Amniotic stem cell (primary cell): ENCODE data around the gene PLEKHJ1.

ENCODE experiments used
- DNase-seq: peaks from one replicate; lab custom pipeline; 2025; lab: John Stamatoyannopoulos, UW

PLEKHJ1 gene

DNA sequence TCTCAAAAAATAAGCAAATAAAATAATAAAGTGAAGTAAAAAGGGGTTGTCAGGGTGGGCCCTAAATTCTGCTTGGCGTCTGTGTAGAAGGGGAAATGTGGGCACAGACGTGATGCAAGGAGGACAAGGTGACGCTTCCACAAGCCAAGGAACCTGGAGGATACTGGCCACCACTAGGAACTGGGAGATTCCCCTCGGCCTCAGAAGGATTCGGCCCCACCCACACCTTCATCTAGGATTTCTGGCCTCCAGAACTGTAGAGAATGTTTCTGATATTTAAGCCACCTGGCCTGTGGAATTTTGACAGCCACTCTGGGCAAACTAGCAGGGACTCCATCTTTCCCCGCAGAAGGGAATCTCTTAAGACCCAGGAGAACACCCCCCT, 1.1 kb downstream of the PLEKHJ1 start:
- no peak for DNase-seq

DNA sequence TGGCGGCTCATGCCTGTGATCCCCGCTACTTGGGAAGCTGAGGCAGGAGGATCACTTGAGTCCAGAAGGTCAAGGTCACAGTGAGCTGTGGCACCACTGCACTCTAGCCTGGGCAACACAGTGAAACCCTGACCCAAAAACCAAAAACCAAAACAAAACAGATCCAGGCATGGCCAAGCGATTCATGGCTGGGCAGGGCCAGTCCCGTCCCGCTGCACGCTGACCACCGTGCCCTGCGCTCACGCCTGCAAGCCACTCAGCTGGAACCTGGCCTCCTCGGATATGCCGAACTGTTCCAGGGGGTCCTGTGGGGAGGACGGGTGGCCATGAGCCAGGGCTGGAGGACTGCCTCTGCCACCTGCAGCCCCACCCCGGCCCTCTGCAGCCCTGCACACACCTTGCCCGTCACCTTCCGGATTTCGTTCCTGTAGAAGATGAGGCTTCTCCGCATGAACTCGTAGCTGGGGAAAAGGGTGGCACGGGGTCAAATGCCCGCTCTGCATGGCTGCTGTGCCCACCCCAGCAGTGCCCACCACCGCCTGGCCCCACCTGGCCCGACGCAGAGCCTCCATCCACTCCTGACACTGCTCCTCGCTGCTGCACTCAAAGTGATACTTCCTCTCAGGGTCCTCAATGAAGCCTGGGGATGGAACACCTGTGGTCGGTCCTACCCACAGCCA, 2.4 kb downstream of the PLEKHJ1 start:
- no peak for DNase-seq

DNA sequence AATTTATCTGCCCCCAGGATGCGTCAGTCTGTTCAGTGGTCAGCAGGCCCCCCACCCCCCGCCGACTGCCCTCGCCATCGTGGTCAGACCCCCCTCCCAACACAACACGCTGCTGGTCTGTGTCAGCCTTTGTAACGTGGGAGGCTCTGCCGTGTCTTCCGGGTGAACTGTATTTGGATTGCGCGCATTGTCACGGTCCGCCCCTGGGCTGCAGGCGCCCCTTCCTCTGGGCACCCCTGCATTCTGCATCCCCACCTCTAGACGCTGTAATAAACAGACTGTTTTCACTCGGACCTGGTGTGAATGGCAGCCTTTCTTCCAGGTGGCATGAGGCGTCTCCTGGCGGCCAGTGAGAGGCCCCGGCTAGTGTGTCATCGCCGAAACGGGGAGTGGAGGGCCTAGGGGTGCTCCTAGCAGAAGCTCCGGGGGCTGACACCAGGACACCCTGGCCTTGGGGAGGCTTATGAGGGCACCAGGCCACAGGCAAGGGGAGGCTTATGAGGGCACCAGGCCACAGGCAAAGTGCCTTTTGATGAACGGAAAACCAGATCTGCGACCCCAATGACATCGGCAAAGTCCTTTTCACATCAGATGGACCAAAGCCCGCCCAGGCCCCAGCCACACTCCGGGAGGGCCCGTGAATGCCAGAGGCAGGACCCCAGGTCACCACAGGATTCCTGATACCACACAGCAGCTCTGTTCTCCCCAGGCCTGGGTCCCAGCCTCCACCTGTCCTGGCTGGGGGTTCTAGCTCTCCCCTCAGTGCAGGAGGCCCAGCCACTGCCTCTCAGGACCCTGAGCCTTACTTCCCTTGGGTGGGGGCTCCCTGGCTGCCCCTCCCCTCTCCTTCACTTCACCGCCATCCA, 3.6 kb downstream of the PLEKHJ1 start:
- DNase-seq = no peak

DNA sequence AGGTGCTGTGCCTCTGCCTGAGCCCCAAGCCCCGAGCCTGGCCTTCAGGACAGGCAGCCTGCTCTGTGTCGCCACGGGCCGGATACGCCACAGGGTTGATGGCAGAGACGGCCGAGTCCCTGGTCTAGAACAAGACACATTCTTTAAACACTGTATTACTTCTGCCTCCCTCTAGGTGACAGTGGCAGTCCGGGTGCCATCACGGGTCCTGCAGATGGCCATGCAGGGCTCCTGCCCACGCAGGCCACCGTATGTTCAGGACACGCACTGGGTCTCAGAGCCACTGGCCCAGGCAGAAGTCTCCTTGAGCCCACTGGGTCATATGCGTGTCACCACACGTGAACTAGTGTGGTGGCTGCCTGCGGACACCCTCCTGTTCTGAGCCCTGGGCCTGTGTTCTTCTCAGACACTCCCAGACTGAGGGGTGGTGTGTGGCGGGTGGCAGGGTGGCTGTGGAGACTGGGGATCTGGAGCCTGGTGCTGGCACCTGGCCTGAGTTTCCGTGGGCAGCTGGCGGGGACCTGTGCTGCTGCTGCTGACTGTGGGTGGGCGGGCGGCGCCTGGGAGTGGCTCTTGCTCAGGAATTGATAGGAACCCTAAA, 4.4 kb downstream of the PLEKHJ1 start:
- no peak for DNase-seq

DNA sequence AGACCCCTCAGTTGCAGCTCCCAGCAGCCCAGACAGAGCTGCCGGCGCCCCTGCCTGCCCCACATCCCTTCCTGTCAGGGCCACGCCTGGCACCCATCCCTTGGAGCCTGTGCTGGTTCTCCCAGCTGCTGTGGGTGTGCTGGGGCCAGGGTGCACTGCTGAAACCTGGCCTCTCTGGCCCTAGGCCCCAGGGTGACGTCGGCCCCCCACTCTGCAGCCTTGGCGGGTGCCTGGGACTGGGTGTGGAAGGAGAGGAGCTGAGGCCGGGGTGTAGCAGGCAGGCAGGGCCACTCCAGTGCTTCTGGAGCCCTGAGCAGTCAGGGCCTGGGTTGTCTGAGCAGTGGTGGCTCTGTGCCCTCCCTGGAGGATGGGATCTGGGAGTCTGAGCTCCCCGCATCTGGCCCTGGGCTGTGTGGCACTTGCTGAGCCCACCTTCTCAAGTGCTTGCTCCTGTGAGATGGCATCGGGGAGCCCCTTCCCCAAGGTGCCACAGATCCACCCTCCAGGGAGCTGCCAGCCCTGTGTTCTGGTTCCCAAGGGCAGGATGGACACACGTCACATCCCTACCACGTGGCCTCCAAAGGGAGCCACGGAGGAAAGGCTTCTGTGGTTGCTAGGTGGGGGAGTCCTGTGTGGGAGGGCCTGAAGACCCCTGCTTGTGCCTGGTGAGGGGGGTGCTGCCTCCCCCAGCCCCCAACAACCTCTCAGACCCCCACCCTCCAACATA, 5.2 kb downstream of the PLEKHJ1 start:
- no peak for DNase-seq

DNA sequence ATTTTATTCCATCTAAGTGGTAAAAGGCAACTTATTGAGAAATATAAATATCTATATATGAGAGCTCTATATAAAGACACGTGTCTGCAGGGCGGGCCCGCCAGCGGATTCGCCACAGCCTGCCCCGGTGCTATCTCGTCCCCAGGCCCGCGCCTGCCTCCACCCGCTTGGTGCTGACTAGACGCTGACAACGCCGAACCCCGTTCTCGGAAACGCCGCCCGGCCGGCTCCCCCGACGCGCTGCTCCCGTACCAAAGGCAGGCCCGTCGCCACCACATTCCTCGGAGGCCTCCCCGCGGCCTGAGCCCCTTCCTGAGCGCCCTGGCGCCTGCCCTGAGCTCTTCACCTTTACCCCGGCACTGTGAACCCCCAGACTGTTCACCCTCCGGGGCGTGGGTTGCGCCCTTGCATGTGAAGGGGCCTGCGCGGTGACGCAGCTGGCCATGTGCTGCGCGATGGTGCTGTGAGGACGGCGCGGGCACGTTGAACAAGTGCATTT, 6.0 kb downstream of the PLEKHJ1 start:
- DNase-seq = no peak

DNA sequence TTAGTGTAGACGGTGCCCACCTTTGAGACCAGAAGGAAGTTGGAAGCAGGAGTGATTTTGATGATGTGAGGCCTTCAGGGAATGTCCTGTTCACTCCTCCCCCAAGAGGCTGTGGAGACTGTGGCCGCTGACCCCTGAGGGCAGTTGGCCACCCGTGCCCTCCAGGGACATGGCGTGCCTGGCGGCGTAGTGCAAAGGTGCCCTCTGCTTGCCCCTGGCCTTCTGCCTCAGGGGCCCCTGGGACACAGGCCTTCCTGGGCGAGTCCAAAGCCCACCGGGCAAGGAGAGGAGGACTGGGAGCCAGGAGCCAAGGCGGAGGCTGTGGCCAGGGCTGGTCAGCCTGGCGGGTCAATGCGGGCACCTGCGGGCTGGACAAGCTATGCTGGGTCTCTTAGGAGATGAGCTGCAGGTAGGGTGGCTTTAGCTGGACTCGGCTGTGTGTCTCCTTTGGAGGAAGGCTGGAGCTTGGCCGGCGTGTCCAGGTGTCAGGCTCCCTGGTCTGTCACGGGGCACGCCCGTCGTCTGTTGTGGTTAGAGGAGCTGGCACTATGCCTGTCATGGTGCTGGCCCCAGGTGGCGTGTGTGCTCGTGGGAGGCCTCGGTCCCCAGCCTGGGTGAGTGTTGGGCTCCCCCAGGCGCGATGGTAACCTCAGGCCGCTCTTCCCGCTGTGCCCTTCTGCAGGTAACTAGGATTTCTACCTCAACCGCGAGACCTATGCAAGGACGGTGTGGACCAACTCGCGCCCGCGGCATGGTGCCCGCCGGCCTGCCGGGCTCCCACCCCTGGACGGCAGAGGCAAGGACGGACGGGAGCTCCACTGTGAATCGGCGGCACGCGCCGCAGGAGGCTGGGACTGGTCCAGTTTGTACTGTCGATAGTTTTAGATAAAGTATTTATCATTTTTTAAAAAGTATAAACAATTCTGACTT, 6.8 kb downstream of the PLEKHJ1 start:
- no peak for DNase-seq

DNA sequence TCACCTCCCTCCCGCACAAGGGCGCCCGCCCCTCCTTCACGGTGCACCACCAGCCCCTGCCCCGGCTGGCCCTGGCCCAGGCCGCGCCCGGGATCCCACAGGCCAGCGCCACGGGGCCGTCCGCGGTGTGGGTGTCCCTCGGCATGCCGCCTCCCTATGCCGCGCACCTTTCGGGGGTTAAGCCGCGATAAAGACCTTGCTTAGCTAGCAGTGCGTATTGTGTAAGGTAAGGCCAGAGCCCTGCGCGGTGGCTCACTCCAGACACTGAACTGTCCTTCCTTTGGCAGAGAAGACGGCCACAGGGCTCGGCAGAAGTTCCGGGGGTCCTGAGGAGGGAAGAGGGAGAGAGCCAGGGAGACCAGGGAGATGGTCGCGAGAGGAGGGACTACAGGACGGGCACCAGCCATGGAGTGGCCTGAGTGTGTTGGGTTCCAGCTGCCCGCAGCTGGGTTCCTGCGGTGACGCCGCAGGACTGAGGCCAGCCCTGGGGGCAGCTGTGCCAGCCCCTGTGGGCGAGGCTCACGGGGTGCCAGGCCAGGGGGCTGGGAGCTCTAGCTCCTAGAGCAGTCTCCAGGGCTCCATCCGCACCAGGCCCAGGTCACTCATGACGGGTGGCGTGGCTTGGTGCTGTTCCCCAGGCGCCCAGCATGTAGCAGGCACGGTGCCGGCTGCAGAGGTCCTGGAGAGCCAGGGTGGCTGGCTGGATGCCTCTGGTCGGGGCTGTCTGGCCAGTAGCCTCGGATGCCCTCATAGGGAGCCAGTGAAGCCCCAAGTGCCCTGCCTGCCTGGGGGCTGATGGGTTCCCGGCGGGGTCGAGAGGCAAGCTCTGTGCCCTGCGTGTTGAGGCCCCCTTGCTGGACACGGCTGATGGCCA, 7.7 kb downstream of the PLEKHJ1 start:
- DNase-seq = no peak

DNA sequence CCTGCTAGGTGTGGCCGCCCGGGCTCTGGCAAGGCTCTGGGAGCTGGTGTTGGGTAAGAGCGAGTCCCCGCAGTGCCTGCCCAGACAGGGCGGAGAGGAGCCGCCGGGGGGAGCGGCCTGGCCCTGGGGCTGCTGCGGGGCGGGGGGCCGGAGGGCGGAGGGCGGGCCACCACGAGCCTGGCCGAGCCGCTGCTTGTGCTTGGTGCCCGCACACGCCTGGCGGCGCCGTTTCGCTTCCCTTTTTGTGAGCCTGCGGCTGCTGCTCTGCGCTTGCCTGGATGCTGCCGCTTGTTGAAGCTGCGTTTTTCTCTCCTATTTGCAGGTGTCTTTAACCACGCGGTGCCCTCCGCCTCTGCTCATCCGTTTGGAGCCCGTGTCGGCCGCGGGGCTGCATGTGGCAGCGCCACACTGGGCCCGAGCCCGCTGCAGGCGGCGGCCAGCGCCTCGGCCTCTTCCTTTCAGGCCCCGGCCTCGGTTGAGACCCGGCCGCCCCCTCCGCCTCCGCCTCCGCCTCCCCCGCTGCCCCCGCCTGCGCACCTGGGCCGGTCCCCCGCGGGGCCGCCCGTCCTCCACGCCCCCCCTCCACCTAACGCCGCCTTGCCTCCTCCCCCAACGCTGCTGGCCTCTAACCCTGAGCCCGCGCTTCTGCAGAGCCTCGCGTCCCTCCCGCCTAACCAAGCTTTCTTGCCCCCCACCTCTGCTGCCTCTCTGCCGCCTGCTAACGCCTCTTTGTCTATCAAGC, 8.5 kb downstream of the PLEKHJ1 start:
- no peak for DNase-seq

DNA sequence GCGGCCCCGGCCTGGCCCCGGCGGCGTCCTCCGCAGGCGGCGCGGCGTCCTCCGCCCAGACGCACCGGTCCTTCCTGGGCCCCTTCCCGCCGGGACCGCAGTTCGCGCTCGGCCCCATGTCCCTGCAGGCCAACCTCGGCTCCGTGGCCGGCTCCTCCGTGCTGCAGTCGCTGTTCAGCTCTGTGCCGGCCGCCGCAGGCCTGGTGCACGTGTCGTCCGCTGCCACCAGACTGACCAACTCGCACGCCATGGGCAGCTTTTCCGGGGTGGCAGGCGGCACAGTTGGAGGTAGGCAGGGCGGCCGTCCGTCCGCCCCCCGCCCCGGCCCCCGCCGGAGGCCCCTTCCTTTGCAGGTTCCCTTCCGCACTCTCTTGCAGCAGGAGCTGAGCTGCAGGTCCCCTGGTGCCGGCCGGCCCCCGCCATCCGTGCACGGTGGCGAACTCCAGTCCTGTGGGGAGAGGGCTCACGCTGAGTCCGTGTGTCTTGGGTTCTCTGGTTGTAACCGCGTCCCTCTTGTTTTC, 9.2 kb downstream of the PLEKHJ1 start:
- no peak for DNase-seq

DNA sequence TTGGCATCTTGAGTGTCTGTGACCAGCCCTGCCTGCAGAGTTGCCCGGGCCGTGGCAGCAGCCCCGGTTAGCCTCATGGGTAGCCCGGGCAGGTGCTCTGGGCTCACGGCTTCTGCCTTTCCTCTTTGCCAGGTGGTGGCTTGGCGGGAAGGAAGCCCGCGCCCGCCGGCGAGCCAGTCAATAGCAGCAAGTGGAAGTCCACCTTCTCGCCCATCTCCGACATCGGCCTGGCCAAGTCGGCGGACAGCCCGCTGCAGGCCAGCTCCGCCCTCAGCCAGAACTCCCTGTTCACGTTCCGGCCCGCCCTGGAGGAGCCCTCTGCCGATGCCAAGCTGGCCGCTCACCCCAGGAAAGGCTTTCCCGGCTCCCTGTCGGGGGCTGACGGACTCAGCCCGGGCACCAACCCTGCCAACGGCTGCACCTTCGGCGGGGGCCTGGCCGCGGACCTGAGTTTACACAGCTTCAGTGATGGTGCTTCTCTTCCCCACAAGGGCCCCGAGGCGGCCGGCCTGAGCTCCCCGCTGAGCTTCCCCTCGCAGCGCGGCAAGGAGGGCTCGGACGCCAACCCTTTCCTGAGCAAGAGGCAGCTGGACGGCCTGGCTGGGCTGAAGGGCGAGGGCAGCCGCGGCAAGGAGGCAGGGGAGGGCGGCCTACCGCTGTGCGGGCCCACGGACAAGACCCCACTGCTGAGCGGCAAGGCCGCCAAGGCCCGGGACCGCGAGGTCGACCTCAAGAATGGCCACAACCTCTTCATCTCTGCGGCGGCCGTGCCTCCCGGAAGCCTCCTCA, 9.9 kb downstream of the PLEKHJ1 start:
- DNase-seq = no peak

DNA sequence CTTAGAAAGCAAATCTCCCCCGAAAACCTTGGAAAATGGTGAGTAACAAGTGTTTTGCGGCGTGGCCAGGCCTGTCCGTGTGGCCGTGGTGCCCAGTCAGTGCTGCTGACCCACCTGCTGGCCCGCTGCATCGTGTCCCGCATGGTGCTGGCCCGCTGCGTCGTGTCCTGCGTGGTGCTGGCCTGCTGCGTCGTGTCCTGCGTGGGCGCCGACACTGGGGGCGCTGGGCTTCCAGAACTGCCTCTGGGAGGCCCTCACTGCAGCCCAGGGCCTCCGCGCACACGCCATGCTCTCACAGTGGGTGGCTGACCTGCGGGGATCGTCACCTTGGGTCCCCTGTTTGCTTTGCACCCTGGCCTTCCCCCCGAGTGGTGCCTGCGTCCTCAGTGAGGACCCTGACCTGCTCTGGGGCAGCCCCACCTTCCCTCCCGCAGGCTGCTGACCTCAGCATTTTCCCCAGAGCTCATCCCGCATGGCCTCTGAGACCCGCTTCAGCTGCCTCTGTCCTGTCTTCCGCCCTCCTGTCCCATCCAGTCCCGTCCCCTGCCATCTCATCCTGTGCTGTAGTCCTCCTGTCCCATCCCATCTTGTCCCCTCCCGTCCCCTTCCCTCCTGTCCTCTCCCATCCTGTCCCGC, 10.6 kb downstream of the PLEKHJ1 start:
- no peak for DNase-seq

DNA sequence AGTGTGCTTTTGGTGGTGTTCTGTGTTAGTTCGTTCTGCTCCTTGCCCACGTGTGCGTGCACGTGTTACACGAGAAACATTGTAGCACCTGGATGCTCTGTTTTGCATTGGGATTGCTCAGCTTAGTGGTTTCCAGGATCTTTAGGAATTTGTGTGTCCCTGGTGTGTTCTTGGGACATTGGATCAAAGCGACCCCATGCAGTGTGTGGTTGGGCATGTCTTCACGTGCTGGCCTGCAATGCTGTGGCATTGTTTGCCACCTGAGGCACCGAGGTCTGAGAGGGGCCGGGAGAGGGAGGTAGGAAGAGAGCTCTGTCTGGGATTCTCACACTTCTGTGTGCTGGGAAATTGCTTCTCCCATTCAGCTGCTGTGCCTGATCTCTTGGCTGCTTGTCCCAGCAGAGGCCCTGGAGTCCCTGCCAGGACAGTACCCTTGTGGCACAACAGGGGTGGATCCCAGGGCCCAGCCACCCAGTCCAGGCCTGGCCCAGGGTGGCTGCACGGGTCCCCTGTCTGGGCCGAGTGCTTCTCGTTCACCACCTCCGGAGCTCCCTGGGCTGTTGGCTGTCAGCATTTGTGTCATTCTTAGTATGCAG, 11.3 kb downstream of the PLEKHJ1 start:
- DNase-seq = no peak

DNA sequence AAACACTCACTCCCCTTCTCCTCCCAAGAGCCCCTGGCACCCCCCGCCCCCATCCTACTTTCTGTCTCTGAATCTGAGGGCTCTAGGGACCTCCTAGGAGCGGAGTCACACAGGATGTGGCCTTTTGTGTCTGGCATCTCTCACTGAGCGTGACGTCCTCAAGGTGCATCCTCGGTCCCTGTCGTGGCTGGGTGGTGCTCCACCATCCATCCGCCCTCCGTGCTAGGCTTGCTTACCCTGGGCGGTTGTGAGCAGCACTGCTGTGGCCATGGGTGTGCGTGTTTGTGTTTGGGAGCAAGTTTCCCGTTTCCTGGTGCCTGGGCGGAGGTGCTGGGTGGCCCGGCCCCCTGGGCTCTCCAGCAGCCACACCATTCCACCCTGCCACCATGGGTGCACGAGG, 12.2 kb downstream of the PLEKHJ1 start:
- no peak for DNase-seq

DNA sequence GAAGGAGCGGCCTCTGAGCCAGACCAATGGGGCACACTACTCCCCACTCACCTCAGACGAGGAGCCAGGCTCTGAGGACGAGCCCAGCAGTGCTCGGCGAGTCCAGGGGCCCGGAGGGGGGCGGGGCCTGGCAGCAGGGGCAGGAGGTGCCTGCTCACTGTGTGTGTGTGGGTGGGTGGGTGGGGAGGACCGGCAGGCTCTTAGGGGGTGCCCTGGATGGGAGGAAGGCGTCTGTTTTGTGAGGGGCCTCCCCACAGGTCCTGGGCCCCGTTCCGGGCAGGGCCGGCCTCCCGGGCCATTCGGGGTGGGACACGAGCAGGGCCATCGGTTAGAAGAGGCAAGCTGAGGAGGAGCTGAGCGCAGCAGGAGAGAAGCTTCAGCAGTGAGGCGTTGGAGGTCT, 12.7 kb downstream of the PLEKHJ1 start:
- DNase-seq = no peak

DNA sequence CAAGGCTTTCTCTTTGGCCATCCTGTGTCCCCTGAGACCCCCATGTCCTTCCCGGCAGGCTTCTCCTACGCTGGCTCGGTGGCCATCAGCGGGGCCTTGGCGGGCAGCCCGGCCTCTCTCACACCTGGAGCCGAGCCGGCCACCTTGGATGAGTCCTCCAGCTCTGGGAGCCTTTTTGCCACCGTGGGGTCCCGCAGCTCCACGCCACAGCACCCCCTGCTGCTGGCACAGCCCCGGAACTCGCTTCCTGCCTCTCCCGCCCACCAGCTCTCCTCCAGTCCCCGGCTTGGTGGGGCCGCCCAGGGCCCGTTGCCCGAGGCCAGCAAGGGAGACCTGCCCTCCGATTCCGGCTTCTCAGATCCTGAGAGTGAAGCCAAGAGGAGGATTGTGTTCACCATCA, 14.2 kb downstream of the PLEKHJ1 start:
- DNase-seq = no peak

DNA sequence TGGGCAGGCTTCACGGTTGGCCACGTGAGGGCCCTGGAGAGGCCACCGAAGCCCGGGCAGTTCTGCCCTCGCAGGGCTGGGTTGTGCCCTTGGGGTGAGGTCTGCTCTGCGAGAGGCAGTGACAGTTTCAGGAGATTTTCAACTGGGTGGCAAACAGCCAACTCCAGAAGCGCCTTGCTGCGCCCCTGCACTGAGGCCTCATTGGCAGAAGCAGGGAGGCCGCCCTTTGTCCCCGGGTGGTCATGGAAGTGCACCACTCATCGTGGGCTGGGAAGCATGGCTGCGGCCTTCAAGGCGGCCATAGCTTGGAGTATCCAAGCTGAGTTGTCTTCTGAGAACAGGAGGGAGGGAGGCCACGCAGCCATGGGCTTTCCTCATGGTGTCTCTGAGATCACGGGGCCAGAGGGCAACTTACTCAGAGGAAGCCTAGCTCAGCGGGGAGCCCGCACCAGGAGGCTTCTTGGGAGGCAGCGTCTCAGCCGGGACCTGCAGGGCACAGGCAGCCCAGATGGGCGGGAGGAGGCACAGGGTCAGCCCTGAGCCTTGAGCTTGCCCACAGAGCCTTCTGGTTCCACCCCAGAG, 14.8 kb downstream of the PLEKHJ1 start:
- DNase-seq = no peak
